ENCODE data around the gene DCLK1.

The DCLK1 gene

DNA sequence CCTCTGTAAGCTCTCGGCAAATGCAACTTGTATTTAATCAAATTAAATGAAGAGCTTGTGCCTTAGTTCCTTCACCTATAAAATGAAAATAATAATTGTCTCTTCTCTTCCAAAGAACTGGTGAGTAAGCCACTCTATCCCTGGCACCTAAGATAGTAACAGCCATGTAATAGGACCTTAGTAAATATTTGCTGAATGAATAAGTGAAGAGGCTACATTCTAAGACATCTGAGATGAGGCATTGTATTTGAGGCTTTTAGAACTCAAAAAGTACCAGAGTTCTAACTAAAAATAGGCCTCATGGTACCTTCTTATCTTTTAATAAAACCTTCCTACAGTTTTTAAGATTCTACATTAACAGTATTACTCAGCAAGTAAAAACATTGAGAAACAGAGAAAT is 17.3 kb upstream of the DCLK1 start:
- Histone ChIP-seq H3K4me1 (ENCODE audit: low read depth, poor library complexity, severe bottlenecking) (no peaks in the 10 kb centered on the region), H4K20me1 (ENCODE audit: insufficient read depth) (no peaks in the 10 kb centered on the region), H2AFZ (ENCODE audit: low read depth) (no peak overlapping the region), H3K4me3 (IDR thresholded peaks at IDR 0.05; ENCODE audit: insufficient read depth, low read depth, low read length) (no peak overlapping the region), H3K27ac (no peak overlapping the region), H3K79me2 (ENCODE audit: insufficient read depth, low read depth) (no peaks in the 10 kb centered on the region), H3K36me3 (ENCODE audit: insufficient read depth) (no peaks in the 10 kb centered on the region), H3K4me2 (no peak overlapping the region), H3K9ac (no peak overlapping the region), H3K27me3 (ENCODE audit: insufficient read depth, low read depth) (no peaks in the 10 kb centered on the region)
- TF ChIP-seq, protein P1, sequence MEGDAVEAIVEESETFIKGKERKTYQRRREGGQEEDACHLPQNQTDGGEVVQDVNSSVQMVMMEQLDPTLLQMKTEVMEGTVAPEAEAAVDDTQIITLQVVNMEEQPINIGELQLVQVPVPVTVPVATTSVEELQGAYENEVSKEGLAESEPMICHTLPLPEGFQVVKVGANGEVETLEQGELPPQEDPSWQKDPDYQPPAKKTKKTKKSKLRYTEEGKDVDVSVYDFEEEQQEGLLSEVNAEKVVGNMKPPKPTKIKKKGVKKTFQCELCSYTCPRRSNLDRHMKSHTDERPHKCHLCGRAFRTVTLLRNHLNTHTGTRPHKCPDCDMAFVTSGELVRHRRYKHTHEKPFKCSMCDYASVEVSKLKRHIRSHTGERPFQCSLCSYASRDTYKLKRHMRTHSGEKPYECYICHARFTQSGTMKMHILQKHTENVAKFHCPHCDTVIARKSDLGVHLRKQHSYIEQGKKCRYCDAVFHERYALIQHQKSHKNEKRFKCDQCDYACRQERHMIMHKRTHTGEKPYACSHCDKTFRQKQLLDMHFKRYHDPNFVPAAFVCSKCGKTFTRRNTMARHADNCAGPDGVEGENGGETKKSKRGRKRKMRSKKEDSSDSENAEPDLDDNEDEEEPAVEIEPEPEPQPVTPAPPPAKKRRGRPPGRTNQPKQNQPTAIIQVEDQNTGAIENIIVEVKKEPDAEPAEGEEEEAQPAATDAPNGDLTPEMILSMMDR (conservative IDR thresholded peaks at IDR 0.05; ENCODE audit: low read depth, low read length), result no peak

- TF ChIP-seq, protein P1 (conservative IDR thresholded peaks at IDR 0.05; ENCODE audit: low read depth, low read length), result no peak
- Histone ChIP-seq H3K27ac (no peak overlapping the region), H3K4me3 (IDR thresholded peaks at IDR 0.05; ENCODE audit: insufficient read depth, low read depth, low read length) (no peak overlapping the region), H3K27me3 (ENCODE audit: insufficient read depth, low read depth) (no peaks in the 10 kb centered on the region), H3K79me2 (ENCODE audit: insufficient read depth, low read depth) (no peaks in the 10 kb centered on the region), H3K4me2 (no peak overlapping the region), H2AFZ (ENCODE audit: low read depth) (no peak overlapping the region), H3K36me3 (ENCODE audit: insufficient read depth) (no peaks in the 10 kb centered on the region), H3K4me1 (ENCODE audit: low read depth, poor library complexity, severe bottlenecking) (no peaks in the 10 kb centered on the region), H3K9ac (no peak overlapping the region), H4K20me1 (ENCODE audit: insufficient read depth) (no peaks in the 10 kb centered on the region)
Observed at GRCh38 chr13:36147330-36147729, 16.1 kb upstream of the DCLK1 start.

DNA sequence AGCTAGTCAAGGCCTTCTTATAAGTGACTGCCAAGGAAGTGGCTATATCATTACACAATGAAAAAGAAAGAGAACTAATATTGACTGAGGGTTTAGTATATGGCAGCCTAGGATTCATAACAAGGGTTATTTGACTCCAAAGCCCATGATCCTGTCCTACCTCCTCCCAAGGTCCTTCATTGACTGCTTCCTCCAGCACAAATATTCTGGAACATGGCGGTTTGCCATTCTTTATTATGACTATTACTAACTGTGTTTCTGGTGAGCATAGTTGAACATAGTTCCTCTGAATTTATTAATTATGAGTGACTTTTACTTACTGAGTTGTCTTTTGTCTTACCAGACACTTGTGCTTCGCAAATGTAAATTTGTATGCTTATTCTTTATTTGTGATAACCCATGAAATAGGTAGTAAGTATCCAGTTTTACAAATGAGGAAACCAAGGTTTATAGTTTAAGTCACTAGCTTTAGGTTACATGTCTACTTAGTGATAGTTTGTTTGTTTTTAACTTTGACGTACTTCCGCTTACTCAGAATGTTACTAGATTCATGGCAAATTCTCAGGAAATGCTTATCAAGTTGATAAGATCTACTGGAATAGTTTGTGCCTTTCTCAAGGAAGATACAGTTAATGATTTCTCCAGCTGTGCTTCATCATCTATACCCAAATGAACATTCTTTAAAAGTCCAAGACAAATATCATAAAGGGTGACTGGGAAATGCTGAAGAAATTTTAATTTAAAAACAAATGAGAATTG is 15.5 kb upstream of the DCLK1 start:
- H3K27me3 ChIP-seq (ENCODE audit: insufficient read depth, low read depth), result no peaks in the 10 kb centered on the region
- H2AFZ ChIP-seq (ENCODE audit: low read depth), result no peak overlapping the region
- H3K4me1 ChIP-seq (ENCODE audit: low read depth, poor library complexity, severe bottlenecking), result no peaks in the 10 kb centered on the region
- no peaks in the 10 kb centered on the region for H4K20me1 ChIP-seq (ENCODE audit: insufficient read depth)
- no peak overlapping the region for H3K27ac ChIP-seq
- TF ChIP-seq, protein P1 (conservative IDR thresholded peaks at IDR 0.05; ENCODE audit: low read depth, low read length), result no peak
- no peaks in the 10 kb centered on the region for H3K79me2 ChIP-seq (ENCODE audit: insufficient read depth, low read depth)
- H3K4me2 ChIP-seq, result no peak overlapping the region
- no peaks in the 10 kb centered on the region for H3K36me3 ChIP-seq (ENCODE audit: insufficient read depth)
- H3K4me3 ChIP-seq (IDR thresholded peaks at IDR 0.05; ENCODE audit: insufficient read depth, low read depth, low read length), result no peak overlapping the region
- H3K9ac ChIP-seq, result no peak overlapping the region

- Histone ChIP-seq H3K4me2 (no peak overlapping the region), H3K27me3 (ENCODE audit: insufficient read depth, low read depth) (no peaks in the 10 kb centered on the region), H3K36me3 (ENCODE audit: insufficient read depth) (no peaks in the 10 kb centered on the region), H3K27ac (no peak overlapping the region), H4K20me1 (ENCODE audit: insufficient read depth) (no peaks in the 10 kb centered on the region), H3K9ac (no peak overlapping the region), H2AFZ (ENCODE audit: low read depth) (no peak overlapping the region), H3K4me1 (ENCODE audit: low read depth, poor library complexity, severe bottlenecking) (no peaks in the 10 kb centered on the region), H3K79me2 (ENCODE audit: insufficient read depth, low read depth) (no peaks in the 10 kb centered on the region), H3K4me3 (IDR thresholded peaks at IDR 0.05; ENCODE audit: insufficient read depth, low read depth, low read length) (no peak overlapping the region)
- TF ChIP-seq, protein P1 (conservative IDR thresholded peaks at IDR 0.05; ENCODE audit: low read depth, low read length), result no peak
Observed at GRCh38 chr13:36143738-36144137, 12.6 kb upstream of the DCLK1 start.
